NCI-H510A treated with DMSO at 0.1 percent for 48 hours (cell line): ENCODE data around the gene SLC13A3.
A peak's percentile ranks its signal among the peaks of the same experiment; 100 is the strongest.

Experiments used
- DNase-seq: peaks from one replicate; lab custom pipeline; 2025; lab: John Stamatoyannopoulos, UW

SLC13A3 gene

GRCh38 chr20:46652699-46653098 is 1.4 kb upstream of the SLC13A3 start:
- DNase-seq = no peak

- no peak for DNase-seq
These were observed 626 bp downstream of the SLC13A3 start for GRCh38 chr20:46650575-46651090.

DNA sequence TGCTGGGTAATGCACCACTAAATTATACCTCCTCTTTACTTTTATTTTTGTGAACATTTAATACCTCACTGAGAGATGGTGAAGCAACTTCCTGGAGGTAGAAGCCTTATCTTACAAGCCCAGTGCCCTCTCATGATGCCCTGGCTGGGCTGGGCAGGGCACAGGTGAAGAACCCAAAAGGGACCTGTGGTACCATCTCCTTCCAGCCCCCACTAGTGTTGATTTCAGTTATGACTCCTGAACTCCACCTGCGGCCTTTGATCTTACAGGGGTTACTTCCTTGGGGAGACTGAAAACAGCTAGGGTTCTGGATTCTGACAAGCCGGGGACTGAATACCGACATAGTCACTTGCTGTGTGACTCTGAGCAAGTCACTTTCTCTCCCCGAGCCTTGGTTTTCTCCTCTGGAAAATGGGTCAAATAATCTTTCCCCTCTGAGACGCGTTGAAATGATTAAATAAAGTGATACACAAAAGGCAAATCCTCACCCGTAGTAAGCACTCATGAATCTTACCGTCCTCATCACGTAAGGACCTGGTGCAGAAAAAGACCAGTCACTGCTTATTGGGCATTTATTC is 1.2 kb downstream of the SLC13A3 start:
- no peak for DNase-seq

DNA sequence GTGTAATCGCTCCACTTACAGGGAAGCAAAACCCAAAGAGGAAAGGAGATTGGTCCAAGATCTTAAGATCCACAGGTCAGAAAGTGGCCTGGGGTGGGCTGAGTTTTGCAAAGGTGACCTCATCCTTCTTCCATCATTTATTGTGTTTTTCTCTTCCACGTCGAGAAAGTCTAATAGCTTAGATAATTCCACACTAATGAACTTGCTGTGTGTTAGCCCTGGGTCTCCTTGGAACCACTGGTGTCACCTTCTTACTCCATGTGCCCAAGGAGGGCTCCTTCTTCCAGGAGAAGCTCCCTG is 1.7 kb downstream of the SLC13A3 start:
- no peak for DNase-seq

DNA sequence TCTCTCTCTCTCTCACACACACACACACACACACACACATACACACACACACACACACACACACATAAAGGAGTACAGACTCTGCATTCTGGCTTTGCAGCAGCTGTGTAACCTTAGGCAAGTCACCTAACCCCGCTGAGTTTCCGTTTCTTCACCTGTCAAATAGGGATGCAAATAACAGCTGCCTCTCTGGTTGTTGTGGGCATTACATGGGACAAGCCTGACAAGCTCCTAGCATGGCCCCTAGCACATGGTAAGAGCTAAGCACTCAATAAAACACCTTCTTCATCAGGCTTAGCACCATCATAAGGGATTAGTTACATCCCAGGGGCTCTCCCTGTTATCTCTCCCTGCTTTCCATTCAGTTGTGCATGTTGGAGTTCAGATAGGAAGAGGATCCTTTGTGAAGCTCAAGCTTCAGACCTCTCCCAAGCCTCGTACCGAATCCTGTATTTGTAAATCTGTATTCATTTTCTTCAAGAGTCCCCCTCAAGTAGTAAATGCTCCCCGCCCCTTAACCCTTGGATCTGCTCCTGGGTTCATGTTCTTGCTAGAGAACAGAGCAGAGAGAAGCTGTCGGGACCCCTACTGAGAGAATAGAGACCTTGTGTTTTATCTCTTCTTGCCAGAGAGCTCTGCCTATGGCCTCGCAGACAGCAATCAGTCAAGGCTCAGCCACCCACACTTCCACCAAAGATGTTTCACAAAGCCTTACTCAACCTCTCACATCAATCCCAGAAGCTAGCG is 2.2 kb downstream of the SLC13A3 start:
- DNase-seq = no peak

- DNase-seq = no peak
These were observed 3.8 kb downstream of the SLC13A3 start for GRCh38 chr20:46647469-46647868.

DNA sequence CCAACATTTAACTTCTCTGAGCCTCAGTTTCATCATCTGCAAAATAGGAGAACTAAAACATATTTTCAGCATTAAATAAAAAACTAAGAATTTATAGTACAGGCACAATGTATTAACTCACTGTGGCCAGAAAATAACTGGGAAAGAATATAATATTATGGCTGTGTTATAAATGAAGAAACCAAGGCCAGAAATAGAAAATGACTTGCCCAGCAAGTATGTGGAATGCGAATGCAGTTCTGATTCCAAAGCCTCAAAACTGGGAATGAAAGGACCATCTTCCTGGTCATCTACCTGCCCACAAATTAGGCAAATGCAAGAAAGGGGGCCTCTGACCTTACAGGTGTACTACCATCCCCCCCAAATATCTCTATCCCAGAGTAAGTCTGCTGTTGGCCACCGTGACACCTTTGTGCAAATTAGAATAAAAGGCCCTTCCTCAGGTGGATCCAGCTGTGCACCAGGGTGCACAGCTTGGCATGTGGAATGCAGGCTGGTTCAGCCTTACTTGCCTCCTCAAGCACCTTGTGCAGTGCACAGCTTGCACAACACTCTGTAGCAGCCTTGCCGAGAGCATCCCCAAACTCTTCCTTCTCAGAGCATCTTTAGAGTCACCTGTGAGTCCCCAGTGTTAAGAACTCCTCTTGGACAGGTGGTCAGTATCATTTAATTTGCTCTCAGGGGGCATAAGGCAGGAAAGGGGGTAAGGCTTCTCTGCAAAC is 4.4 kb downstream of the SLC13A3 start:
- no peak for DNase-seq

DNA sequence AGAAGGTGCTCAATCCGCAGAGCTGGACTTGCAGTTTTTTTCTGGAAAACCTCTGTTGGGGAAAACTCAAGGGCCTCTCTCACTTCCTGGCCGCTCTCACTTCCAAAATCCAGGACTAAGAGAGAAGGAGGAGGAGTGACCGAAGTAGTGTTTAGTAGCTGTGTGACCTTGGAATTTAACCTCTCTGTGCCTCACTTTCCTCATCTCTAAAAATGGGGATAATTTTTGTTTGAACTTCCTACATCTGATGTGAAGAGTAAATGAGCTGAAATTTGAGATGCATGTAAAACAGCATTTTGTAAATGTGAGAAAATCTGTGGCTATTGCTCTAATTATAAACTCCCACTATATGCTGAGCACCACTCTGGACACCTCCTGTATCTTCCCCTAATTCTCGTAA is 5.1 kb downstream of the SLC13A3 start:
- DNase-seq = no peak

GRCh38 chr20:46644733-46645132 is 6.5 kb downstream of the SLC13A3 start:
- no peak for DNase-seq

DNA sequence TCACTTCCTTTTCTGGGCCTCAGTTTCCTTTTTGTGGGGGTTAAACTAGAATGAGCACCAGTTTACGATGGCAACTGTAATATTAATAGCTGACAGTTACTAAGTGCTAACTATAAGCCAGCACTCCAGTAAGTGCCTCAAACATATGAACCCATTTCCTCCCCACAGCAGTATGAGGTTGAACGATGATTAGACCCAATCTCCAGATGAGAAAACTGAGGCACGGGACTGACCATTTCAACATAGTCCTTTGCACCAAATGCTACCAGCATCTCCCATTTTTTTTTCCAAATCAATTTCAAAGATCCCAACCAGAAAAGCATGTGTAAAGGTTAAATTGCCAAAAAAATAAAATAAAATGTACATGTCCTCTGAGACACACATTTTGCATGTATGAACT is 7.1 kb downstream of the SLC13A3 start:
- DNase-seq = no peak

GRCh38 chr20:46642969-46643343 is 8.3 kb downstream of the SLC13A3 start:
- DNase-seq = no peak

DNA sequence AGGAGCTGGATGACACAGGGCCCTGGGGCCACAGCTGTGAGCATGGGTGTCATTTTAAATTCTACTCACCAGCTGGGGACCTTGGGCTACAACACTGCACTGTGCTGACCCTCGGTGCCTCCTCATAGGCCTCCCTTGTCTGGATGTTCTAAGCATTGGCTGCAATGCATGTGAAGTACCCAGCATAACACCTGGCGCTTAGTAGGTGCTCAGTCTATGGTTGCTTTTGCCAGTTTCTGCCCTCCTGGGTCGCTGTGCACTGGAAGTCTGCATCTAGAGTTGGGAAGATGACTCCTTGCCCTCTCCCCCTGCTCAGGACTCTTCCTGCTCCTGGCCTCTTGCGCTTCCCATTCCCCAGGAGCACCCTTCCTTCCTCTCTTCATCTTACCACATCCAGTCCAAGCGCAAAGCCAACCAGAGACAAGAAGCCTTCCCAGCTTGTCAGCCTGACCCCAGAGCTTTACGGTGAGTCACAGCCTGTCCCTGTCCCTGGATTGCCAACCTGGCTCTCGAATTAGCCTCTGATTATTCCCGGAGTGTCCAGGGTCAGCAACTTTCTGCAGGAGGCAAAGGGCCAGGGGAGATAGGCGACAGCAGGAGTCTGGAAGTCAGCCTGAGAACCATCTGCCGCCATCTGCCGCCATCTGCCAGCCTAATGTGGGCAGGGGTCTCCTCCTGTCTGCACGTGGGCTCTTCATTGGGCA is 8.8 kb downstream of the SLC13A3 start:
- no peak for DNase-seq

GRCh38 chr20:46641424-46641823 is 9.8 kb downstream of the SLC13A3 start:
- DNase-seq = no peak

- peak; percentile 16 for DNase-seq
These were observed 10.5 kb downstream of the SLC13A3 start for GRCh38 chr20:46640536-46641311.

DNA sequence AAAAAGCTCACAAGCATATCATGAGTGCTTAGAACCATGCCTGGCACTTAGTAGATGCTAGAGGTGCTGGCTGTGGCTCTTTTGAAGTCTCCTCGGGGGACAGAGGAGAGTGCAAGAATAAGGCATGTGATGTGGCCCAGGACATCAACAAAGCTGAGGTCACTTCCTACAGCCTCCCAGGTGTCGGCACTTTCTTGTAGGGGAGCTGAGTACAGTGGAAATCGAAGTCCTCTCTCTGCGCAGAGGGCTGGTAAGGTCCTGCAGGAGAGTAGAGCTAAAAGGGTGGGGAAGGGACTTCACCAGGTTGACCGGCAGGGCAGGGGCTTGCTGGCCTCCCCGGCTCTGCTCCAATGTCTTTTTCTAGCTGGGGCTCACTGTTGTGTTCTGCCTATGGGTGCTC is 11.2 kb downstream of the SLC13A3 start:
- DNase-seq = no peak

- DNase-seq = no peak
These were observed 11.7 kb downstream of the SLC13A3 start for GRCh38 chr20:46639587-46639986.

- no peak for DNase-seq
These were observed 12.4 kb downstream of the SLC13A3 start for GRCh38 chr20:46638898-46639274.

- DNase-seq = no peak
These were observed 12.9 kb downstream of the SLC13A3 start for GRCh38 chr20:46638134-46638897.

GRCh38 chr20:46637427-46638133 is 13.7 kb downstream of the SLC13A3 start:
- DNase-seq = no peak

DNA sequence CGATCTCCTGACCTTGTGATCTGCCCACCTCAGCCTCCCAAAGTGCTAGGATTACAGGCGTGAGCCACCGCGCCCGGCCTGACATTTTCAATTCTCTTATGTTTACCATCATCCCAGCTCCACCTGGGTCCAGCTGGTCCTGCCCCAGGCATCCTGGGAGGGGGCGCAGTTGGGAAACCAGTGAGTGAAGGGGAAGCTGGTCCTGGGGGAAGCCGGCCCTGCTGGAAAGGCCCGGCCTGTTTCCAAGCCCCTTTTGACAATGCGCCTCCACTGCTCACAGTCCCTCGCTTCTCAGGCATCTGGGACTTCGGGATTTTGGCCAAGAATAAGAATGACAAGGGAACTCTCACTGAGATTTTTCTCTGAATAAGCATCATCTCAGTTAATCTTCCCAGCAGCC is 14.2 kb downstream of the SLC13A3 start:
- no peak for DNase-seq

GRCh38 chr20:46636514-46636913 is 14.7 kb downstream of the SLC13A3 start:
- DNase-seq = no peak
